Stimulated activated naive CD4-positive, alpha-beta T cell treated with Interleukin-2 at 50 U/mL for 16 hours (primary cell): ENCODE data around the gene SLC18A3.

ENCODE experiments used
- DNase-seq: peaks from one replicate; lab custom pipeline; 2025; lab: John Stamatoyannopoulos, UW

SLC18A3 gene

DNA sequence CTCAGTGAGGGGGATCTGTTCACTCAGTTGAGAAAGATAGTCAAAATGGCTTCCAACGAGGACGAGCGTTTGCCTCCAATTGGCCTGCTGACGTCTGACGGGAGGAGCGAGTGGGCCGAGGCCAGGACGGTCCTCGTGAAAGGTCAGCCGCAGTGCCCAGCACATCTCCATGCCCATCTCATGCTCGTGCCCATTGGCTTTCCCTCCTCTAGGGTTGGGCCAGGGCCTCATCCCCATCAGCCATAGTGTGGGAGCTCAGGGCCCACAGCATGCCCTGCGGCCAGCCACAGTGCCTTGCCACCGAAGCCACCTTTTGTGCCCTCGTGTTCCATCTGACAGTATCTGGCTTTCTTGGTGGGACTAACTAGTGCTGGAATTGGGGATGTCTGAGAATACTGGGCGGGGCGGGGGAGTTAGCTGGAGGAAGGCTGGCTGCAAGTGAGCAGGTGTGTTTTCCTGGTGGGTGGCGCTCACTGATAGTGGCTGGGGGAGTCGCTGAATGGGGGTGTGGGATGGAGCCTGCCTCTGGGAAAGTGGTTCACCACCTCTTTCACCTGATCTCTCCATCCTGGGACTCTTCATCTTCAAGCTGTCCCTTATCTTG lies 17.6 kb downstream of the SLC18A3 start:
- no peak for DNase-seq

DNA sequence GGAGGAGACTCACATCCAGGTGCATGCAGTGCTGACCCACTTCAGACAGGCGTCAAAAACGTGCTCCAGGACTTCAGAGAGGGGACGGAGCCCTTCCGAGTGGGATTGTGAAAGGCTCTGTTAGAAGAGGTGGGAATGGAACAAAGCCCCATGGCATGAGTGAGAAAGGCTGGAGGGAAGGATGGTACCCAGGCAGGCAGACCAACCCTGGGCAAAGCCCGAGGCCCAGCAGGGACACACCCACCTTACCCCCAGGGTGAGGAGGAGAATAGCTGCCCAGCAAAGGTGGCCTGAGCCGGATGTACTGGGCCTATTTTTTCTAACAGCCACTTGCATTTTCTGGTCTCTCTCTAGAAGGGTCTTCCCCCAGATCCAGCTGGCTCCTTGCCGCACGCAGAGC lies 18.5 kb downstream of the SLC18A3 start:
- no peak for DNase-seq

DNA sequence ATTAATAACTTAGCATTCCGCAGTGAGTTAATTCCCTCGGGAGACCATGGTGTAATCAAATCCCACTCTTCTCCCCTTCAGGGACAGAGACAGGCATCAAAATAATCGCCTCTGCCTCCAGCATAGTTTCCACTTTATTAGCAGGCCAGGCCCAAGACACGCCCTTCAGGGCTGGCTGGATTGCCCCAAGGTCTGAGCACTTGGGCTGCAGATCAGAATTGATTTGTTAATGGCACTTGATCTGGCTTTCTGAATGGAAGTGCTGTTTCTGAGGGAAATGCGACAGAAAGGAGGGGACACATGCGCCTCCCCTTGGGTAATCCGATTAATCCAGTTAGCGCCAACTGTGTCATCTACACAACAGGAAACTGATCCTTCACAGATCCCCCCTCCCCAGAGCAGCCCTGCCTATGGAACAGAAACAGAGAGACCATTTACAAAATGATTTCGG lies 19.3 kb downstream of the SLC18A3 start:
- no peak for DNase-seq

DNA sequence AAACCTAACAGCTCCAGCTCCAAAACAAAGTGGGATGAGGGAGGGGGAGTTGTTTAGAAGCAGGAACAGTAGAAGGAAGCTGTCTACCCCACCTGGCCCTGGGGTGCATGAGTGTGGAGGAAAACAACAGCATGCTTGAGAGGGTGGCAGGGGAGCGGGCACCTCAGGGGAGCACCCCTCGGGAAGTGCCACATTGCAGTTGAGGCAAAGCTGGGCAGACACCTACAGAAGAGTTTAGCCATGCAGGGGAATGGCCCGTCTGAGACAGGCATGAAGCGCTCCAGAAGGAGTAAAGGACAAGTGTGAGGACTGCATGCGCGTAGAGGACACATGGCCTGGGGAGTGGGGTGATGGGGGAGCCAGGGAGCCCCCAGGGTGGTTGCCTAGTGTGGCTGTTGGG lies 21.9 kb downstream of the SLC18A3 start:
- no peak for DNase-seq

DNA sequence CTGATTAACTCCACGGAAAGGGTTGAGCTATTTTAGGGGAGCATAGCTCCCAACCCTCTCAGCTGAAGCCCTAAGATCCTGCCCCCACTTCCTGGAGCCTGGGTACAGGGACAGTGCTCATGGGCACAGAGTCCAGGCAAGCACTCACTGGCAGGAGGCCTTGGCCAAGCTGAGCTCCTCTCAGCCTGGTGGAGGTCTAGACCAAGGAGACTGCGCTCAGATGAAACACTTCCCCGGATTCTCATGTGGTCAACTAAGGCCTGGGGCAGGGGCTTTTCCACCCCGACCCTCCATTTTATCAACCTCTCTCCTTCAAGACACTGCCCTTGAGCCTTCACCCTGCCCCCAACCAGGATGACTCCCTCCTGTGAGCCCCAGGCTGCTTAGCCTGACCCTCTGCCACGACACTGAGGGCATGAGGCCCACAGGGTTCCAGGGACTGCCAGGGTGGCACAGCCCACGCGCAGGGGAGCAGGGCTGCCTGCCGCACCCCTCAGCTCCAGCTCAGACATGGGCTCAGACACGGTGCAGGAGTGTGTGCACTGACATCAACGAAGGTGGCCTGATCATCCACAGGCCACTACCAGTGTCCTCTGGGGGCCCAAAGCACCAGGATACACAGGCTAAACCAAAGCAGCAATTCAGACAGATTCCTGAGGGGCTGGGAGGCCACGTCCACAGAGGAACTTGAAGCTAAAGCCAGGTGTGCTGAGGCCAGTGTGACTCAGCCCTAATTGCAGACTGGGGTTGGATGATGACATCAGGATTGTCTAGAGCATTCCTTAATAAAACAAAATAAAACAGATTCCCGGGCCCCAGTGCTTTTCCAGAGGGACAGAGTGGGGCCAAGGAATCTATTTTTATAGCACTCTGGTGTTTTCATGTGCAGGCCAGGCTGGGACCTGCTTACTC lies 22.6 kb downstream of the SLC18A3 start:
- DNase-seq: no peak

DNA sequence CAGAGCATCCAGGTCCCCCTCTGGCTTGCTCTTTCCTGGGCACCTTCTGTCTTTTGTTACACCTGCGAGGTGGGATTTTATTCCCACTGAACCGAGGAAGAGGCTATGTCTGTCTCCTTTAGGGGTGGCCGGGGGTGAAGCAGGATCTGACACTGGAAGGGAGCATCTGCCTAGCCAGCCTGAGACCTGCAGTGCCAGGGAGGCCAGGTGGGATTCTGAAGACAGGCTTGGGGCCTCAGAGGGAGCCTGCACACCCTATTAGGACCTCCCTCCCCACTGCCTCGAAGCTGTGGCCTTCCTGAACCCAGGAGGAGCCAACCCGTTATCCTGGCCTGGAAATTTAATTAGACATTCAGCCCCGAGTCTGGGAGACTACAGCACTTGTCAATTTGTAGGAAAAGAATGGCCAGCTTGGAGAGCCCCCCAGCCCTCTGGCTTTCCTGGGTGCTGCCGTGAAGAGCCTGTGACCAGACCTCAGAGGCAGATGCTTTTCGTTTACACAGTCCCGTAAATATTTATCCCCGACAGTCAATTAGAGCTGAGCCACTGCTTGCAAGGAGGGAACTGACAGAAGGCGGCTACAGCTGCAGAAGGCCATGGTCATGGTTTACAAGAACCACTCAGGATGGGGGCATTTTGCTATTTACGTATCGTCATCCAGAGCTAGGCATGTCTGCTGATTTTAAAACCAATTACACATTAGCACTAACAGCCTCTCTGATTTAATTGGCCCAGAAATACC lies 23.4 kb downstream of the SLC18A3 start:
- no peak for DNase-seq

DNA sequence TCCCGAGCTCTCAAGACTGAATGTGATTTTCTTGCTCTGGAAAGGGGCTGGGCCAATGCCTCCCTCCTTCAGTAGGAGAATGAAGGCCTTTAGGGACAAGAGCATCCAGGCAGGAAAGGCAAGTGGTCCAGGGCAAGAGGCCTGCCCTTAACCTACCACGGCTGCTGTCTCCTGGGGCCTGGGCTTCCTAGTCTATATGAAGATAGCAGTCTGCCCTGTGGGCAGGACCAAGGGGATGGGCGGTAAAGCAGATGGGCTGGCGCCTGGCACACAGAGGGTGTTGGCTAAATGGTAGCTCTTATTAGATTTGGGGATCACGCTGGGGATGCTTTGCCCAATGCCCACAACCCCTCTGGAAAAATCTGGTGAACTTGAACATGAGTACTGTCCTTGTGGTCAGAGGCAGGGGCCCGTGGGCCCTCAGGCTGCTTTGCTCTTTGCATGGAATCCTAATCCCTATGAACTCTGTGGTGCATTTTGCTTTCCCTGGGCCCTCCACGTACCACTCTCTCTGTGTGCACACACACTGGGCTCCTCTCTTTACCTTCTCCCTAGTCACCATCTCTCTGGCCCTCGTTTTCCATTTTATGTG lies 24.1 kb downstream of the SLC18A3 start:
- DNase-seq: no peak

DNA sequence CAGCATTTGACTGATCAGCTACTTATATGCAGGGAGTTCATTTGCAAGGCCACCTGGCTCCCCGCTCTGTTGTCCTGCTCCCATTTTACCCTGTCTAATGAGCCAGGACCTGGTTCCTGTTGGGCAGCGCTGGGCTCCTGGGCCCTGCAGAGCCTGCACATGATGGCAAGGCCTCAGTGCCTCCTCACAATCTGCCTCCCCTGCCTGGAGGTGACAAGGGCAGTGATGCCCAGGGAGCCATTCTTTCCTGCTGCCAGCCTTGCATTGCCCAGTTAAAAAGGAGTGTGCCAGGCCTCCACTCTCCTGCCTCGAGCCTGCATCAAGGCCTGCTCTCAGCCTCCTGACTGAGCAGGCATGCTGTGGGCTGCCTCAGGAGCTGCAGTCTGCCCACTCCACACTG lies 32.2 kb downstream of the SLC18A3 start:
- DNase-seq: no peak

DNA sequence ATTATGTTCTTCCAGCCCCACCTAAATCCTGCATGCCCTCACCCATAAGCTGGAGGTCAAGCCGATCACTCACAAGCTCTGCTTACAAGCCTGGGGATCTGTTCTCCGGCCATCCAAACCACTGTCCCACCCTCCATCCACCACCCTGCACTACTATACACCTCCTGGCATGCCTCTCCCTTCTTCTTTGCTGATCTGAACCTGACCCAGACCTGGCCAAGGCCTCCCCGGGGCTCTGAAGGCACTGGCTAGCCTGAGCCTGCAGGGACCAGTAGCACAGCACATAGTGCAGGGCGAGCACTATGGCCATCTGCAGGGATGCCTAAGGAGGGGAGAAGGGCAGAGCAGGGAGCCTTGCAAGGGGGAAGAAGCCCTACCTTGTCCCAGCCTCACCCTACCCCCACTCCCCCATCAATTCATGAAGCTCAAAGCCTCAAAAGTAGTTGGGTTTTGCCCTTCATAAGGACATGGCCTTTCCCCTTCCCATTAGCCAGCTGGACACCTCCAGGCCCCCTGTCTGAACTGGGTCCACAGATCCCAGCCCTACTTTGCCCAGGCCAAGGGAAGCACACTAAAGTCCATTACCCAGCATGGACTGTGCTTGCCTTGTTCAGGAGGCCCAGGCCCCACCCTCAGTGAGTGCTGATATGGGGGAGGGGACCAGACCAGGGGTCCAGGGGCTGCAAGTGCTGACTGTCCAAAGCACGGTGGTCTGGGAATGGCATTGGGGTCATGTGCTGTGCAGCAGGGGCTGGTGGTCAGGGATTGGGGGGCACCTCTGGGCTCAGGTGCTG lies 33.3 kb downstream of the SLC18A3 start:
- no peak for DNase-seq

DNA sequence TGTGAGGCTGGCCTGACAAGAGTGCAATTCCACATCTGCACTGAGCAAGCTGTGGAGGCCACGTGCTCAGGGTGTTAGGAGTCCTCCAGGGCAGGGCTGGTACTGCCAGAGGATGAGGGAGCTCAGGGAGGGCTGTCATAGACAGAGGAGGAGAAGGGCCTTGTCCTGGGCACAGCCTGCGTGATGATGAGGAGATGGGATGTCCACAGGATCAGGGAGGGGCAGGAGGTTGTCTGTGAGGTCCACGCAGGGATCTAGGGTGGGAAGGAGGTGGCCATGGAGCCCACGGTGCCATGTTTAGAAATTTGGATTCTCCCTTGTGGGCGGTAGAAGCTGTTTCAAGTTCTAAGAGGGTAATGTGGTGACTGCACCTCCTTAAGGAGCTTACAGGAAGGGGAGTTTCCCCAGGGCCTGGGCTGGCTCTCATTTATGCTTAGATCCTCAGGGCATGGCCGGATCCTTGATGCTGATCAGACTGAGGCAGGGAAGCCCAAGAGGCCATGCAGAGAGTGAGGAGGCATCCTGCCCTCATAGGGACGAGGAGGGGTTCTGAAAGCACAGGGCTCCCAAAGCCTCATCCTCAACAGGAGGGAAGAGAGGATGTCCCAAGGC lies 34.0 kb downstream of the SLC18A3 start:
- no peak for DNase-seq

DNA sequence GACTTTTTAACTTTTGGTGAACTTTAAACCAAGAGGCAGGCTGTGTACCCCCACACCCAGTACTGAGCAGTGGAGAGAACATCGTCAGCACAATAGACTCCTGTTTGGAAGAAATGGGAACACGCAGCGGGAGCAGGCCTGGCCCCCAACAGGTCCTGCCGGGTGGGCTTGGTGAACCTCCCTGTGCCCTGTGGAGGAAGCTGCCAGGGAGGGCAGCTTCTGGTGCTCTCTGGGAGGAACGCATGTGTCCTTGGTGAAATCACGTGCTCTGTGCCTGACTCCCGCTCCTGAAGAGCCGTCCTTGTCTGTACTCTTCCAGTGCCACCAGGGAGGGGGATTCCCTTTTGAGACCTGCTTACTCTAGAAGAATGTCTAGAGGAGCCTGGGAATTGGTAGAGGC lies 35.3 kb downstream of the SLC18A3 start:
- DNase-seq: no peak

DNA sequence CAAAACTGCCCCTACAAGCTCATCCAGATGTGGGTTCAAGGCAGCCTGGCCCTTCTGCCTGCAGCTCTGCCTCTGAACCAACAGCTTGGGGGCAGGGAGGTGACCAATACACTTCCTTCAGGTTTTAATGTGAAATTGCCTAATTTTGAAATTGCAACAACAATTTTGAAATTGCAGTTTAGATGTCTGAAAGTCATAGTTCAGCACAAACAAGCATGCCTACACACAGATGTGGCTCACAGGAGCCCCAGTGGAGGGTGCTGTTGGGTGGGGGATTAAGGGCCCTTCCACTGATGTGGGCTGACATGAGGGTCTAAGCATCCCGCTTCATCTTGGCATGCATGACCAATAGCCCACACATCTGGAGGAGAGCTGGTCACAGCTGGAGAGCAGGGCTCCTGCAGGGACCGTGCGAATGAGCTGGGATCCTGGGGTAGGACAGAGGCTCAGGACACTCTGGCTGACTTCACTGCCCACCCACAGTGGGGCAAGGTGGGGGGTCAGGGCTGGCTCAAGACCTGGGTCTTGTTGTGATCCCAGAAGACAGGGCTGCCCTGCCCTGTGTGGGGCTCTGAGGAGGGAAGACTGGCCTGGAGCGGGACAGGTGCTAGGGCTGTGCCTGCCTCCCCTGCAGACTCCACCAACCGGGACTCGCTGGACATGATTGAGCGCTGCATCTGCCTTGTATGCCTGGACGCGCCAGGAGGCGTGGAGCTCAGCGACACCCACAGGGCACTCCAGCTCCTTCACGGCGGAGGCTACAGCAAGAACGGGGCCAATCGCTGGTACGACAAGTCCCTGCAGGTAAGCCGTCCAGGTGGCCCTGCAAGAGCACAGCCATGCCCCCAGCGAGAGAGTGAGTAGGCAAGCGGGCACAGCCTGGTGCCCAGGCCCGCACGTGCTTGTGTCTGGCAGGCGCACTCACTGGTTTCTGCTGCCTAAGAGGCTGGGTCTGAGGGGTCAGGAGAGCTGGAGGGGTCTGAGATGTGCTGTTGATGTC lies 36.1 kb downstream of the SLC18A3 start:
- DNase-seq: no peak

DNA sequence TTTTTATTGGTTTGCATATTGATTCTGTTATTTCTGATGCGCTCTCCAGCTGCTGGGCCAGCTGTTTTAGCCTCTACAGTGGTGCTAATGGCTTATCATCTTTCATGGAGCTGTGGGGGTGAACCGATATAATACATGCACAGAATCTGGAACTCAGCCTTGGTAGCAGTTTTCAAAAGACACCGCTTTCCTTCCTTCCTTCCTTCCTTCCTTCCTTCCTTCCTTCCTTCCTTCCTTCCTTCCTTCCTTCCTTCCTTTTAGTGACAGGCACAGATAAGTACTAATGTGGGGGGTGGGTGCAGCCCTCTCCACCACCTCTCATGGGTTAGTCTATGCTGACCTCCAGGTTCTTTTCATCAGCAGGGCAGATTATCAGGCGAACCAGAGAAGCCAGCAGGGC lies 37.4 kb downstream of the SLC18A3 start:
- no peak for DNase-seq

DNA sequence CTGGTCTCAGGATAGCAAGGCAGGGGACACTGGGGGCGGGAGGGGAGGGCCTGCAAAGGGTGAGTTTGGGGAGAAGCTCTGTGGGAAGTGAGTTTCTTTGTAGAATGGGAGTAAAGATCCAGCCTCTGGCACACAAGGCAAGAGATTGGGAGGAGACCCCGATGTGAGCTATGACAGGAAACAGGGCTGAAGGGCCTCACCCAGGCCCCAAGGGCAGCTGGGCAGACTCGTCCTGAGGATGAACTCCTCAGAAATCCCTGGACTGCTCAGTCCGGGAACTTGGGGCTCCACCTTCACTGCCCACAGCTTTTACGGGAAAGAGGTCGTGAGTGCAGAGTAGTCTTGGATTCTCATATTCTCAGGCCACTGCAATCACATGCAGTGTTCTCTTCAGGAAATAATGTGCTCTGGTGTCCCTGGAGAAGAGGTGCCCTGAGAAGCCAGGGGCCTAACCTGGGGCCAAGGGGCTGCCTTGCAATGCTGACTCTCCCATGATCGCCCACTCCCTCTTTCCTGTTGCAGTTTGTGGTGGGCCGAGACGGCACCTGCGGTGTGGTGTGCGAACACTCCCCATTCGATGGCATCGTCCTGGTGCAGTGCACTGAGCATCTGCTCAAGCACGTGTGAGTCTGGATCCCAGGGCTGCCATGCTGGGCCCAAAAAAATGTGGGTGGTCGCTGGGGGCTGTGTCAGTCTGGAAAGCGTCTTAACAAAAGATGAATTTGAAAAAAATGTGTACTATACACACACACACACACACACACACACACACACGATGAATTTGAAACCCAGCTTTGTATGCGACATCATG lies 38.1 kb downstream of the SLC18A3 start:
- no peak for DNase-seq

DNA sequence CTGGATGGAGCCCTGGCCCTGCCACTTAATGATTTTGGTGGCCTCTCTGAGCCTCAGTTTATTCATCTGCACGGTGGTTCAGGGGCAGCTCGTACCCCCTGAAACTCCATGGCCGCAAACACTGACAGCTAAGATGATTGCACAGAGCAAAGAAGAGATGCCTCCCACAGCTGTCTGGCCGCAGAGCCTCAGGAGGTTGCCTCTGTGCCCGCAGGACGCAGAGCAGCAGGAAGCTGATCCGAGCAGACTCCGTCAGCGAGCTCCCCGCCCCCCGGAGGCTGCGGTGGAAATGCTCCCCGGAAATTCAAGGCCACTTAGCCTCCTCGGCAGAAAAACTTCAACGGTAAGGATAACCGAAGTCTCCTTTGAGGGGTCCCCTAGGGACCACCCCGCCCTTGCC lies 39.2 kb downstream of the SLC18A3 start:
- no peak for DNase-seq

DNA sequence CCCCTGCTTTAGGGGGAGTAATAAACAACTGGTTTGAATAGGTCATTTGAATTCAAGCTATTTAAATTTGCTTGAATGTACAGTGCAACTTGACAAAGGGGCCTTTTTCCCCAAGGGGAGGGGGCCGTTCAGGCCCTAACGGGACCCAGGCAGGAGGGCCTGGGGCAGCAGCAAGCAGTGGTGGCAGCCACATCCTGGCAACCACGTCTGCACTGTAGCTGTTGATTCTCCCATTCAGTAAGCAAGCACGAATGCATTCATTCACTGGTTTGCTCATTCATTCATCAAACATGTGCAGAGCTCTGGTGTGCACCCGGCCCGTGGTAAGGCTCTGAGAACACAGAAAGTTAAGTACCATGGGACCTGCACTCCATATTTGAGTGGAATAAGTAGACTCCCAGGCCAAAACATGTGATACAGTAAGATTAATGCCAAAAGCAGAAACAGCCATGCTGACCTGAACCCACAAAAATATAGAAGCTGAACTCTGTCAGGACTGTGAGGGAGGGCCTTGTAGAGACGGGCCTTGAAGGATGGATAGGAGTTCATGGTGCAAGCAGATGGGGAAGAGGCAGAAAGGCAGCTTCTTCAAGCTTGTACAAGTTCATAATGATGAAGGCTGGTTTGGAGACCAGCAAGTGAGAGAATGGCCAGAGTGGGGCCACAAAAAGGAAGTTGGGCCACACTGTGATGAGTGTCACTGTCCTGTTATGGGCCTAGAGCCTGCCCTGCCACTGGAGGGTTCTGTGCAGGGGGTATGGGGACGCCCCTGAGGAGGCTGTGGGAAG lies 40.0 kb downstream of the SLC18A3 start:
- DNase-seq: no peak

DNA sequence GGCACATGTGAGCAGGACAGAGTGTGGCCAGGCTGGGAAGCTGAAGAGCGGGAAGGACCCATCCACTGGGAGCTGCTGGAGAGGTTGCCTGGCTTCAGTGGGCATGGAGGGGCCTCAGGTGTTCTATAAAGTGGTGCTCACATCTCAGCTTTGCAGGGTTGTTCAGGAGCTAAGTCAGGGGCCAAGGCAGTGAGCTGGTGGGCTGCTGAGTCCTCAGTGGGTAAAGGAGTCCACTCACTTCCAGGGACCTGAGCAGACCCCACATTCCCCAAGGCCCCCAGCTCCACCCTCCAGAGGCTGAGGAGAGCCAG lies 40.6 kb downstream of the SLC18A3 start:
- no peak for DNase-seq

DNA sequence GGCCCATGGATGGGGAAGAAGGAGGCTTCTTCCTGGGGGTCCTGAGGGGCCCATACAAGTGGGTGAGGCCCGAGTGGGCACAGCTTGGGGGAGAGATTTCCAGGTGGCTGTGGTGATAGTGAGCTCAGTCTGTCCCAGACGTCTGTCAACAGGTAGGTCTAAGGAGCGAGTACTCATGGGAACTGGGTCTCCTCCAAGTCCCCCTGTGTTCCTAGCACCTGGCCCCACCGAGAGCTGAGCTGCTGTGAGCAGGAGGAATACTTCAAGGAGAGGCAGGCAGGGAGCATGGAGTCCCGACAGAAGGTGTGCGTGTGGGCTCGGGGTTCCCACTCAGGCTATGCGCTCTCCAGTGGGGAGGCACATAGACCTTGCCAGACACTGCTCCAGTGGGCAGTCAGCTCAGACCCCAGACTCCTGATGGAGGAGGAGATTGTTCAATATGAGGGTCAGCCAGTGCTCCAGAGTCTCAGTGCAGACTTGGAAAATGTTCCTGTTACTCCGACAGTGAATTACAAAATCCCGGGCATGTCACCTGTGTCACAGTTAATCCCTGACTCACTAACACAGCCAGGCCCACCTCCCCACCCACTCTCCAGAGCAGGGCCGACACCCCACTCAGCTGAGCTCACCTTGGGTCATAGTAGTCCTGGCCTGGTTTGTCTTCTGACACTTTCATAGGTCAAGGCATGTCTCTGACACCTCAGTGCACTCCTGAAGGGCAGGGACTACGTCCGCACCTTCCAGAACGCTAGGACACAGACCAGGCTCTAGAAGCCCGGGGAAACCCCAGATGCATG lies 41.1 kb downstream of the SLC18A3 start:
- no peak for DNase-seq
